GM12872 (cell line): ENCODE measurements around the gene GNG7.

ENCODE experiments used
- CTCF ChIP-seq: IDR thresholded peaks from 3 replicates; pipeline ENCODE4 v1.5.1; 2011; ENCODE audit warnings: low read depth, mild to moderate bottlenecking, low read length, moderate library complexity; ENCODE audit not compliant: insufficient read depth

GNG7 gene

GRCh38 chr19:2604747-2605329 is 97.7 kb downstream of the GNG7 start:
- no peak for TF ChIP-seq CTCF

GRCh38 chr19:2603334-2603733 is 99.2 kb downstream of the GNG7 start:
- no peak for TF ChIP-seq CTCF

GRCh38 chr19:2602391-2603181 is 99.9 kb downstream of the GNG7 start:
- TF ChIP-seq CTCF = no peak

- no peak for TF ChIP-seq CTCF
These were observed 101.3 kb downstream of the GNG7 start for GRCh38 chr19:2600914-2601870.

GRCh38 chr19:2594319-2594718 is 108.2 kb downstream of the GNG7 start:
- TF ChIP-seq CTCF = no peak

GRCh38 chr19:2592824-2593223 is 109.7 kb downstream of the GNG7 start:
- TF ChIP-seq CTCF = no peak
